ENCODE data around the gene NDUFA8. TPM values are rescaled to one million over a fixed set of nuclear protein-coding genes. Genes with fewer than 3 reads are reported as not detected.

The NDUFA8 gene
- 40.2 TPM for total RNA-seq

GRCh38 chr9:122159026-122159924, at the start of gene NDUFA8, which contains the start of gene MORN5:
Gene NDUFA8, minus strand, starts transcription at chr9:122159779. Its CDS starts 102 bp downstream, at chr9:122159677.
Gene MORN5, plus strand, starts transcription at chr9:122159908. Its CDS starts 65 bp downstream, at chr9:122159973.
- Histone ChIP-seq H3K27me3 (ENCODE audit: control insufficient read depth in 3 of 3, insufficient read depth in 3 of 3, low read length in 3 of 3) (no peaks in the 10 kb centered on the region), H3K4me1 (ENCODE audit: control insufficient read depth in 3 of 3, insufficient read depth in 3 of 3, low read length in 3 of 3) (peaks cover 14 to 19% (median 15%) of the 10 kb centered on the region in 3 donors), H3K9me3 (ENCODE audit: control insufficient read depth in 3 of 3, low read length in 3 of 3) (no peaks in the 10 kb centered on the region), H3K9ac (ENCODE audit: low read depth in 1 of 3, low read length in 3 of 3) (peak within 1 kb of the TSS; percentile 95 to 99 (median 98)), H3K4me3 (ENCODE audit: low read length in 3 of 3) (peak within 1 kb of the TSS; percentile 93 to 95 (median 93)), H3K36me3 (ENCODE audit: control insufficient read depth in 3 of 3, insufficient read depth in 3 of 3, low read length in 3 of 3) (peaks cover 0 to 2% (median 2%) of the 10 kb centered on the region in 3 donors), H3K27ac (ENCODE audit: low read depth, low read length) (peak within 1 kb of the TSS; percentile 90)

- Histone ChIP-seq H3K4me1 (ENCODE audit: control insufficient read depth in 3 of 3, insufficient read depth in 3 of 3, low read length in 3 of 3) (no peaks in the 10 kb centered on the region), H3K36me3 (ENCODE audit: control insufficient read depth in 3 of 3, insufficient read depth in 3 of 3, low read length in 3 of 3) (no peaks in the 10 kb centered on the region), H3K9ac (ENCODE audit: low read depth in 1 of 3, low read length in 3 of 3) (no peak overlapping the region), H3K9me3 (ENCODE audit: control insufficient read depth in 3 of 3, low read length in 3 of 3) (no peaks in the 10 kb centered on the region), H3K27me3 (ENCODE audit: control insufficient read depth in 3 of 3, insufficient read depth in 3 of 3, low read length in 3 of 3) (peaks cover 6 to 19% (median 10%) of the 10 kb centered on the region in 3 donors), H3K4me3 (ENCODE audit: low read length in 3 of 3) (no peak overlapping the region), H3K27ac (ENCODE audit: low read depth, low read length) (no peak overlapping the region)
Measured at GRCh38 chr9:122207096-122207495, 47.5 kb upstream of the NDUFA8 start.

DNA sequence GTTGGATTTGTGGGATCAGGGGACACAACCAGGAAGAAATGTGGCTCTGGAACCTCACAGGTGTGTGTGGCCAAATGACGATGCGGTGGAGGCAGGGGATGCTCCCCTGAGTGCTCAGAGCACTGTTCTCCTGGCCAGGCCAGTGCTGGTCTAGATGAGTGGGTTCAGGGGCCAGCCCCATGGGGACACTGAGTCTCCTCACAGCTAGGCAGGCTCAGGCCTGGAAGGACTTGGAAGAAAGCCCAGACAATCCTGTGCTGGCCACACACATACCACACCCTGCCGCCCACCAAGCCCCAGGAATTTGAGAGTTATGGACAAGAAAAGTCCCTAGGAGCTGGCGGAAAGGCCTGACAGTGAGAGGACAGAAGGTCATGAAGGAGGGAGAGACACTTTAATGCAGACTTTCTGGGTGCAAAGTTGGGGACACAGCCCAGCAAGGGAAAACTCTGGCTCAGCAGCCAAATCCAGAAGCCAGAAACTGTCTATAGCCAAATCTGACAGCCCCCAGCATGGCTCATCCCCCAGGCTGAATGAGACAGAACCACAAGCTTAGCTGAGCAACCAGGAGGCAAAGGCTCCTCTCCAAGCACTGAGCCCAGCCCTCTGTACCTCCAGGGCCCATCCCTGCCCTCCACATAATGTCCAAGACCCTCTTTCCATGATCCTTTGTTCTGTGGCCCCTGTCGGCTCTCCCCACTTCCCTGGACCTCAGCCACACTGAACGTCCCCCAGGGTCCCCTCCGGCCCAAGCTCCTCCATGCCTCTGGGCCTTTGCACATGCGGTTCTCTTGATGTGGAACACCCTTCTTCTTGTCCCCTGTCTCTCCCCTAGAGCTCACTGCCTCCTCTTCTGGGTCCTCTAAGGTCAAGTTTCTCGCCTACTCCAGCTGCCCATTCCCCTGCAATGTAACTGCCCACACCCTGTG, 46.8 kb upstream of the NDUFA8 start:
- Histone ChIP-seq H3K9me3 (ENCODE audit: control insufficient read depth in 3 of 3, low read length in 3 of 3) (no peaks in the 10 kb centered on the region), H3K4me1 (ENCODE audit: control insufficient read depth in 3 of 3, insufficient read depth in 3 of 3, low read length in 3 of 3) (no peaks in the 10 kb centered on the region), H3K9ac (ENCODE audit: low read depth in 1 of 3, low read length in 3 of 3) (no peak overlapping the region), H3K27ac (ENCODE audit: low read depth, low read length) (no peak overlapping the region), H3K27me3 (ENCODE audit: control insufficient read depth in 3 of 3, insufficient read depth in 3 of 3, low read length in 3 of 3) (peaks cover under 1 to 12% (median 10%) of the 10 kb centered on the region in 3 donors), H3K4me3 (ENCODE audit: low read length in 3 of 3) (no peak overlapping the region), H3K36me3 (ENCODE audit: control insufficient read depth in 3 of 3, insufficient read depth in 3 of 3, low read length in 3 of 3) (no peaks in the 10 kb centered on the region)

- Histone ChIP-seq H3K4me1 (ENCODE audit: control insufficient read depth in 3 of 3, insufficient read depth in 3 of 3, low read length in 3 of 3) (no peaks in the 10 kb centered on the region), H3K9me3 (ENCODE audit: control insufficient read depth in 3 of 3, low read length in 3 of 3) (no peaks in the 10 kb centered on the region), H3K27me3 (ENCODE audit: control insufficient read depth in 3 of 3, insufficient read depth in 3 of 3, low read length in 3 of 3) (peaks cover 0 to 10% (median 5%) of the 10 kb centered on the region in 3 donors), H3K4me3 (ENCODE audit: low read length in 3 of 3) (no peak overlapping the region), H3K9ac (ENCODE audit: low read depth in 1 of 3, low read length in 3 of 3) (no peak overlapping the region), H3K36me3 (ENCODE audit: control insufficient read depth in 3 of 3, insufficient read depth in 3 of 3, low read length in 3 of 3) (no peaks in the 10 kb centered on the region), H3K27ac (ENCODE audit: low read depth, low read length) (no peak overlapping the region)
Measured at GRCh38 chr9:122205176-122205575, 45.6 kb upstream of the NDUFA8 start.

GRCh38 chr9:122204491-122204890, 44.9 kb upstream of the NDUFA8 start:
- no peaks in the 10 kb centered on the region for H3K36me3 ChIP-seq (ENCODE audit: control insufficient read depth in 3 of 3, insufficient read depth in 3 of 3, low read length in 3 of 3)

GRCh38 chr9:122204055-122204454, 44.5 kb upstream of the NDUFA8 start:
- no peaks in the 10 kb centered on the region for H3K4me1 ChIP-seq (ENCODE audit: control insufficient read depth in 3 of 3, insufficient read depth in 3 of 3, low read length in 3 of 3)
- H3K9me3 ChIP-seq (ENCODE audit: control insufficient read depth in 3 of 3, low read length in 3 of 3), result no peaks in the 10 kb centered on the region
- H3K9ac ChIP-seq (ENCODE audit: low read depth in 1 of 3, low read length in 3 of 3), result no peak overlapping the region
- no peak overlapping the region for H3K4me3 ChIP-seq (ENCODE audit: low read length in 3 of 3)
- peaks cover 0 to 10% (median 0%) of the 10 kb centered on the region in 3 donors for H3K27me3 ChIP-seq (ENCODE audit: control insufficient read depth in 3 of 3, insufficient read depth in 3 of 3, low read length in 3 of 3)
- no peak overlapping the region for H3K27ac ChIP-seq (ENCODE audit: low read depth, low read length)
- H3K36me3 ChIP-seq (ENCODE audit: control insufficient read depth in 3 of 3, insufficient read depth in 3 of 3, low read length in 3 of 3), result no peaks in the 10 kb centered on the region

More at GRCh38 chr9:122204491-122204890, 44.9 kb upstream of the NDUFA8 start:
- H3K4me3 ChIP-seq (ENCODE audit: low read length in 3 of 3), result no peak overlapping the region
- H3K4me1 ChIP-seq (ENCODE audit: control insufficient read depth in 3 of 3, insufficient read depth in 3 of 3, low read length in 3 of 3), result no peaks in the 10 kb centered on the region
- no peaks in the 10 kb centered on the region for H3K9me3 ChIP-seq (ENCODE audit: control insufficient read depth in 3 of 3, low read length in 3 of 3)
- peaks cover 0 to 10% (median 1%) of the 10 kb centered on the region in 3 donors for H3K27me3 ChIP-seq (ENCODE audit: control insufficient read depth in 3 of 3, insufficient read depth in 3 of 3, low read length in 3 of 3)
- H3K9ac ChIP-seq (ENCODE audit: low read depth in 1 of 3, low read length in 3 of 3), result no peak overlapping the region
- no peak overlapping the region for H3K27ac ChIP-seq (ENCODE audit: low read depth, low read length)

DNA sequence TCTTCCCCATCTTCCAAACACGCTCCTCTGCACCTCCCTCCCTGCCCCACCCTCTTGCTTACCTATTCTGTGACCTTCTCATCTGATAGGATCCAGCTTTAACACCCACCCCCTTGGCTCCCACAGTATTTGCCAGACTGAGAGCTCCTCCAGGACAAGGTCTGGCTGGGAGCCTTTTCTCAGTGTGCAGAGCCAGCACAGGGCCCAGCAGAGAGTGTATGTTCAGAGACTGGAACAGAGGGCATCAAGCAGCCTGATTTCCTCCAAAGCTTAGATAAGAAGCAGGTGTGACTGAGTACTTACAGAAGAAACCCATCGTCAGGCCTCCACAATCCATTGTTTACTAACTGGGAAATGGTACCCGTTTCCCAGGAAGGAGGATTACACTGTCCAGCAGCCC, 42.5 kb upstream of the NDUFA8 start:
- H3K4me3 ChIP-seq (ENCODE audit: low read length in 3 of 3), result no peak overlapping the region
- H3K4me1 ChIP-seq (ENCODE audit: control insufficient read depth in 3 of 3, insufficient read depth in 3 of 3, low read length in 3 of 3), result no peaks in the 10 kb centered on the region
- H3K9me3 ChIP-seq (ENCODE audit: control insufficient read depth in 3 of 3, low read length in 3 of 3), result no peaks in the 10 kb centered on the region
- no peaks in the 10 kb centered on the region for H3K36me3 ChIP-seq (ENCODE audit: control insufficient read depth in 3 of 3, insufficient read depth in 3 of 3, low read length in 3 of 3)
- H3K9ac ChIP-seq (ENCODE audit: low read depth in 1 of 3, low read length in 3 of 3), result no peak overlapping the region
- no peak overlapping the region for H3K27ac ChIP-seq (ENCODE audit: low read depth, low read length)
- H3K27me3 ChIP-seq (ENCODE audit: control insufficient read depth in 3 of 3, insufficient read depth in 3 of 3, low read length in 3 of 3), result peaks cover 5 to 14% (median 9%) of the 10 kb centered on the region in 3 donors

DNA sequence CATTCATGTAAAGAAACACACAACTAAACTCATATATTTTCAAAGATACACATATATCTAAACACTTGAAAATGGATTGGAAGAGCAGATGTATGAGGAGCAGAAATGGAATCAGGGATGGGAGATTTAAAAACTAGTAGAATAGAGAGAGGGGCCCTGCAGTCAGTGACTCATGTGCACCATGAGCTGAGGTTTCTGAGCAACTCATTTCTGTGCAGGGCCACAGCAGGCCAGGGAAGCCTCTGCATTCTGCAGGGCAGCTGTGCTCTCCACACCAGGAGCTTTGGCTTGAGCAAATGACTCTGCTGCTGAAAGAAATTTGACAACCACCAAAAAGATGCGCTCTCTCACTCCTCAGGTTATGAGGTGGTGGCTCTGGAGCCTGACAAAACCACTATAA, 42.1 kb upstream of the NDUFA8 start:
- Histone ChIP-seq H3K27ac (ENCODE audit: low read depth, low read length) (no peak overlapping the region), H3K9ac (ENCODE audit: low read depth in 1 of 3, low read length in 3 of 3) (no peak overlapping the region), H3K27me3 (ENCODE audit: control insufficient read depth in 3 of 3, insufficient read depth in 3 of 3, low read length in 3 of 3) (peaks cover 5 to 10% (median 9%) of the 10 kb centered on the region in 3 donors)

GRCh38 chr9:122200960-122201595, 41.5 kb upstream of the NDUFA8 start:
- Histone ChIP-seq H3K4me3 (ENCODE audit: low read length in 3 of 3) (no peak overlapping the region), H3K27me3 (ENCODE audit: control insufficient read depth in 3 of 3, insufficient read depth in 3 of 3, low read length in 3 of 3) (peaks cover 5 to 9% (median 9%) of the 10 kb centered on the region in 3 donors), H3K9me3 (ENCODE audit: control insufficient read depth in 3 of 3, low read length in 3 of 3) (no peaks in the 10 kb centered on the region), H3K27ac (ENCODE audit: low read depth, low read length) (no peak overlapping the region), H3K9ac (ENCODE audit: low read depth in 1 of 3, low read length in 3 of 3) (no peak overlapping the region), H3K36me3 (ENCODE audit: control insufficient read depth in 3 of 3, insufficient read depth in 3 of 3, low read length in 3 of 3) (no peaks in the 10 kb centered on the region), H3K4me1 (ENCODE audit: control insufficient read depth in 3 of 3, insufficient read depth in 3 of 3, low read length in 3 of 3) (no peaks in the 10 kb centered on the region)

More for the DNA sequence above, 42.1 kb upstream of the NDUFA8 start:
- no peak overlapping the region for H3K4me3 ChIP-seq (ENCODE audit: low read length in 3 of 3)
- H3K9me3 ChIP-seq (ENCODE audit: control insufficient read depth in 3 of 3, low read length in 3 of 3), result no peaks in the 10 kb centered on the region
- no peaks in the 10 kb centered on the region for H3K36me3 ChIP-seq (ENCODE audit: control insufficient read depth in 3 of 3, insufficient read depth in 3 of 3, low read length in 3 of 3)
- H3K4me1 ChIP-seq (ENCODE audit: control insufficient read depth in 3 of 3, insufficient read depth in 3 of 3, low read length in 3 of 3), result no peaks in the 10 kb centered on the region

All from skeletal muscle tissue (tissue), 4 donors.